GM23338 (cell line): ENCODE results near the gene PRR18. TPM values are rescaled to one million over a fixed set of nuclear protein-coding genes. Genes with fewer than 3 reads are reported as not detected.

Experiments used
- ATAC-seq: fragments of 200-7000 bp; cut with Tn5 transposase; 3 replicates; pipeline ENCODE4 v1.9.1; 2020
- DNase-seq: peaks from one replicate; pipeline ENCODE4 v3.0.0-alpha.2; 2015; ENCODE audit warnings: low spot score
- H2AFZ ChIP-seq: fragments of 200-600 bp; sonication (generic); 2 replicates; pipeline ENCODE4 v1.8.0; 2016; ENCODE audit warnings: antibody characterized with exemption, mild to moderate bottlenecking, moderate library complexity
- H3F3A ChIP-seq: fragments of 200-600 bp; sonication (generic); replicated peaks from 2 replicates; pipeline ENCODE4 v1.8.0; 2017; ENCODE audit warnings: antibody characterized with exemption, mixed run types, low read depth
- H3K27ac ChIP-seq: fragments of 200-600 bp; sonication (generic); 2 replicates; pipeline ENCODE4 v1.6.1; 2016; ENCODE audit warnings: low read depth
- H3K27me3 ChIP-seq: fragments of 200-600 bp; sonication (generic); 2 replicates; pipeline ENCODE4 v1.8.0; 2016; ENCODE audit warnings: mild to moderate bottlenecking, mixed run types, moderate library complexity; ENCODE audit not compliant: insufficient read depth
- H3K36me3 ChIP-seq: fragments of 200-600 bp; sonication (generic); 2 replicates; pipeline ENCODE4 v1.8.0; 2016; ENCODE audit warnings: mild to moderate bottlenecking; ENCODE audit not compliant: insufficient read depth
- H3K4me1 ChIP-seq: fragments of 200-600 bp; sonication (generic); 2 replicates; pipeline ENCODE4 v1.8.0; 2016; ENCODE audit warnings: mild to moderate bottlenecking, moderate library complexity; ENCODE audit not compliant: insufficient read depth
- H3K4me2 ChIP-seq: fragments of 200-600 bp; sonication (generic); 2 replicates; pipeline ENCODE4 v1.7.1; 2017; ENCODE audit warnings: mixed run types
- H3K4me3 ChIP-seq: fragments of 200-600 bp; sonication (generic); 2 replicates; pipeline ENCODE4 v1.6.1; 2016; ENCODE audit warnings: mixed run types
- H3K79me2 ChIP-seq: fragments of 200-600 bp; sonication (generic); replicated peaks from 2 replicates; pipeline ENCODE4 v1.8.0; 2017; ENCODE audit warnings: mild to moderate bottlenecking; ENCODE audit not compliant: insufficient read depth
- H3K9me2 ChIP-seq: fragments of 200-600 bp; sonication (generic); 2 replicates; pipeline ENCODE4 v1.8.0; 2017; ENCODE audit not compliant: insufficient read depth
- H4K20me1 ChIP-seq: fragments of 200-600 bp; sonication (generic); replicated peaks from 2 replicates; pipeline ENCODE4 v1.8.0; 2017; ENCODE audit warnings: mild to moderate bottlenecking; ENCODE audit not compliant: insufficient read depth
- H3K27ac Mint-ChIP-seq: 2 replicates; pipeline ENCODE4 v1.8.0; 2020; ENCODE audit warnings: inconsistent platforms, mild to moderate bottlenecking, moderate library complexity, mixed read lengths
- H3K27me3 Mint-ChIP-seq: 3 replicates; pipeline ENCODE4 v1.8.0; 2022; ENCODE audit warnings: low read depth, mild to moderate bottlenecking, moderate library complexity, mixed read lengths, inconsistent platforms; ENCODE audit not compliant: insufficient read depth, poor library complexity
- H3K36me3 Mint-ChIP-seq: 3 replicates; pipeline ENCODE4 v1.8.0; 2021; ENCODE audit warnings: low read depth, mild to moderate bottlenecking, inconsistent platforms, moderate library complexity, mixed read lengths
- H3K4me1 Mint-ChIP-seq: 3 replicates; pipeline ENCODE4 v1.8.0; 2020; ENCODE audit warnings: mild to moderate bottlenecking, inconsistent platforms, mixed read lengths
- H3K4me3 Mint-ChIP-seq: 3 replicates; pipeline ENCODE4 v1.8.0; 2021; ENCODE audit warnings: moderate library complexity, mild to moderate bottlenecking, inconsistent platforms, mixed read lengths
- H3K9me3 Mint-ChIP-seq: 3 replicates; pipeline ENCODE4 v1.8.0; 2020; ENCODE audit warnings: moderate library complexity, mild to moderate bottlenecking, inconsistent platforms, mixed read lengths
- CREB1 ChIP-seq: fragments of 250-450 bp; sonication (Bioruptor Pico); IDR thresholded peaks from 2 replicates; pipeline ENCODE4 v1.5.0; 2020; ENCODE audit warnings: low read depth, mild to moderate bottlenecking, moderate library complexity
- ETS1 ChIP-seq: IDR thresholded peaks from 2 replicates; pipeline ENCODE4 v1.6.1; 2016; ENCODE audit warnings: antibody characterized with exemption
- EZH2 ChIP-seq: fragments of 200-600 bp; sonication (generic); IDR thresholded peaks from one replicate; pipeline ENCODE4 v1.8.0; 2017; ENCODE audit warnings: antibody characterized with exemption, mild to moderate bottlenecking, low read depth; ENCODE audit not compliant: unreplicated experiment
- EZH2phosphoT487 ChIP-seq: fragments of 200-600 bp; sonication (generic); IDR thresholded peaks from one replicate; pipeline ENCODE4 v1.8.1; 2018; ENCODE audit warnings: antibody characterized with exemption; ENCODE audit not compliant: unreplicated experiment
- JUNB ChIP-seq: IDR thresholded peaks from one replicate; pipeline ENCODE4 v1.6.1; 2016; ENCODE audit warnings: antibody characterized with exemption; ENCODE audit not compliant: unreplicated experiment
- NANOG ChIP-seq: IDR thresholded peaks from 2 replicates; pipeline ENCODE4 v1.6.1; 2016; ENCODE audit warnings: antibody characterized with exemption, borderline replicate concordance
- POLR2AphosphoS5 ChIP-seq: IDR thresholded peaks from 2 replicates; pipeline ENCODE4 v1.6.1; 2016; ENCODE audit warnings: antibody characterized with exemption, low read depth
- REST ChIP-seq: IDR thresholded peaks from one replicate; pipeline ENCODE4 v1.6.1; 2018; ENCODE audit warnings: antibody characterized with exemption; ENCODE audit not compliant: unreplicated experiment
- STAT1 ChIP-seq: IDR thresholded peaks from one replicate; pipeline ENCODE4 v1.6.1; 2016; ENCODE audit warnings: antibody characterized with exemption; ENCODE audit not compliant: unreplicated experiment
- ZNF114 ChIP-seq: fragments of 250-450 bp; sonication (Bioruptor Pico); IDR thresholded peaks from 2 replicates; pipeline ENCODE4 v1.5.0; 2020; ENCODE audit warnings: mild to moderate bottlenecking, moderate library complexity
- polyA plus RNA-seq: library from polyadenylated mRNA; unstranded; fragments of >200 nt; fragmentation: Nextera tagmentation; extraction: Ambion mirVana; gene quantifications from 2 replicates; pipeline ENCODE4 v1.2.1, GENCODE V29; 2016
- total RNA-seq: library from RNA; depleted of rRNA; stranded (reverse); fragments of >200 nt; shearing (Covaris generic); gene quantifications from 2 replicates; pipeline ENCODE4 v1.2.3, GENCODE V29; 2014

The PRR18 gene
- total and polyA plus RNA-seq, 2 experiments from 2014 or later, result 0.24 TPM; not detected in 1

GRCh38 chr6:166325383-166326042 is 17.3 kb upstream of the PRR18 start (continued):
- TF ChIP-seq EZH2 (no peak), STAT1 (no peak), POLR2AphosphoS5 (no peak), ETS1 (no peak), REST (no peak), JUNB (no peak), ZNF114 (CRISPR knock-in tag) (no peak), CREB1 (CRISPR knock-in tag) (no peak), EZH2phosphoT487 (no peak), NANOG (no peak)

- H3K4me1 ChIP-seq, result no peaks in the 10 kb centered on the region
- Mint-ChIP-seq H3K36me3 (peaks cover 46% of the 10 kb centered on the region), H3K4me1 (peaks cover 10% of the 10 kb centered on the region), H3K27me3 (peaks cover 2% of the 10 kb centered on the region), H3K27ac (no peak overlapping the region), H3K4me3 (no peak overlapping the region), H3K9me3 (no peaks in the 10 kb centered on the region)
- no peak overlapping the region for H3K4me2 ChIP-seq
- no peak overlapping the region for H3K4me3 ChIP-seq
- peaks cover 28% of the 10 kb centered on the region for H3K79me2 ChIP-seq
- H3K27ac ChIP-seq, result no peak overlapping the region
- no peak for DNase-seq
- H4K20me1 ChIP-seq, result peaks cover 4% of the 10 kb centered on the region; the same call in 1 of the 2 replicates
- no peaks in the 10 kb centered on the region for H3K27me3 ChIP-seq
- H3K36me3 ChIP-seq, result peaks cover 20% of the 10 kb centered on the region
- ATAC-seq, result no peak
- H3F3A ChIP-seq, result no peaks in the 10 kb centered on the region
- H2AFZ ChIP-seq, result no peak overlapping the region
- H3K9me2 ChIP-seq, result no peaks in the 10 kb centered on the region
- TF ChIP-seq JUNB (no peak), REST (no peak), EZH2 (no peak), POLR2AphosphoS5 (no peak)
These were observed 15.2 kb upstream of the PRR18 start for GRCh38 chr6:166323395-166323794.
